NCI-H2227 treated with DMSO at 0.1 percent for 48 hours (cell line): Measurements from ENCODE around the gene PTPN4.
"Not testable (repeated sequence)": the region's sequence is repeated elsewhere in the genome, so short reads cannot be mapped to it uniquely, and the experiment has no call there.

ENCODE experiments used
- DNase-seq: peaks from one replicate; lab custom pipeline; 2025; lab: John Stamatoyannopoulos, UW

PTPN4 gene

GRCh38 chr2:119764832-119765231, 5.1 kb downstream of the PTPN4 start:
- DNase-seq: no peak

- DNase-seq: no peak
Measured at GRCh38 chr2:119765433-119766002, 5.8 kb downstream of the PTPN4 start.

GRCh38 chr2:119766944-119767343, 7.2 kb downstream of the PTPN4 start:
- DNase-seq: no peak

- no peak for DNase-seq
Measured at GRCh38 chr2:119768742-119769141, 9.0 kb downstream of the PTPN4 start.

GRCh38 chr2:119769645-119770044, 9.9 kb downstream of the PTPN4 start:
- DNase-seq: no peak

- no peak for DNase-seq
Measured at GRCh38 chr2:119771331-119771730, 11.6 kb downstream of the PTPN4 start.

GRCh38 chr2:119772128-119772527, 12.4 kb downstream of the PTPN4 start:
- DNase-seq: no peak

GRCh38 chr2:119772767-119773166, 13.0 kb downstream of the PTPN4 start:
- no peak for DNase-seq

GRCh38 chr2:119774026-119774425, 14.3 kb downstream of the PTPN4 start:
- no peak for DNase-seq

- DNase-seq: no peak
Measured at GRCh38 chr2:119775102-119775501, 15.4 kb downstream of the PTPN4 start.

GRCh38 chr2:119782308-119783027, 22.7 kb downstream of the PTPN4 start:
- no peak for DNase-seq

GRCh38 chr2:119784876-119785275, 25.2 kb downstream of the PTPN4 start:
- no peak for DNase-seq

- DNase-seq: no peak
Measured at GRCh38 chr2:119786295-119786694, 26.6 kb downstream of the PTPN4 start.

GRCh38 chr2:119788752-119789151, 29.0 kb downstream of the PTPN4 start:
- no peak for DNase-seq

GRCh38 chr2:119790466-119790865, 30.7 kb downstream of the PTPN4 start:
- DNase-seq: no peak

- no peak for DNase-seq
Measured at GRCh38 chr2:119792907-119793312, 33.2 kb downstream of the PTPN4 start.

GRCh38 chr2:119794237-119794636, 34.5 kb downstream of the PTPN4 start:
- no peak for DNase-seq

GRCh38 chr2:119795309-119796303, 35.9 kb downstream of the PTPN4 start:
- no peak for DNase-seq

- DNase-seq: no peak
Measured at GRCh38 chr2:119800376-119800902, 40.7 kb downstream of the PTPN4 start.

GRCh38 chr2:119801040-119801439, 41.3 kb downstream of the PTPN4 start:
- no peak for DNase-seq

- DNase-seq: not testable (repeated sequence)
Measured at GRCh38 chr2:119801989-119802388, 42.3 kb downstream of the PTPN4 start.

GRCh38 chr2:119803101-119803500, 43.4 kb downstream of the PTPN4 start:
- DNase-seq: no peak
